ENCODE measurements around the gene CPLX3. TPM values are rescaled to one million over a fixed set of nuclear protein-coding genes. Genes with fewer than 3 reads are reported as not detected.
A peak's percentile ranks its signal among the peaks of the same experiment; 100 is the strongest.

CPLX3 gene
- total RNA-seq, 4 donors from 2014 or later = not detected

DNA sequence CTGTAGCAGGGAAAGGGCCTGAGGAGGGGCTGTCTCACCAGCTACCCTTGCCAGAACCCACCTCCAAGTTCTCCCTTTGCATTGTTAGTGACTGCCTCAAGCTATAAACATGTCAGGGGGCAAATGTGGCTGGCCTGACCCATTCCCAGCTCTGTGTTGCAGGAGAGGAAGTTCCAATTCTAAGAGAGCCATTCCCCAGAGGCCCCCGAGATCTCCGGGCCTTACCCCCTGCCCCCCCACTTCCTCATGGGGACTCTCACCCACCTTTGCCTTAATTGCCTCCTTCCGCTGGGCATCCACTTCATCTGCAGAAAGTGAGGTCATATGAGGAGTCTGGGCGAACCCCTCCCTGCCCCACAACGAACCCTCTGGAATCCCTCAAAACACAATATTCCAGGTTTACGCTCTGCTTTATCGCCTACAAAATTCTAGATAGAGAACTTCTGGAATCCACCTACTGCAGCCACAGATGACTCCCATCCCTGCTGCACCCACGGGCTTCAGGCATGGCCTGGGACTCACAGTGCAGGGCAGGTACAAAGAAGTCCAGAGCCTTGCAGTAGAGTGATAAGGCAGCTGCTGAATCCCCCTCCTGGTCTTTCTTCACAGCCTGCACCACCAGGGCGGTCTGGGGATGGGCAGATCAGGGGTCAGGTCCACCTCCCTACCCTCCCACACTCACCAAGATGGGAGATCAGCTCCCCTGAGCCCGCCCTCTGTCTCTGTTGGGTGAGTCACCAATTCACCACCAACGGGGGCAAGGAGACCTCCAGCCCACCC lies 12.5 kb downstream of the CPLX3 start:
- Histone ChIP-seq H3K9me3 (no peaks in the 10 kb centered on the region), H3K36me3 (peaks cover 0 to 38% (median 0%) of the 10 kb centered on the region in 3 donors)
- TF ChIP-seq POLR2A (IDR thresholded peaks at IDR 0.05) = no peak
- TF ChIP-seq, protein P1, sequence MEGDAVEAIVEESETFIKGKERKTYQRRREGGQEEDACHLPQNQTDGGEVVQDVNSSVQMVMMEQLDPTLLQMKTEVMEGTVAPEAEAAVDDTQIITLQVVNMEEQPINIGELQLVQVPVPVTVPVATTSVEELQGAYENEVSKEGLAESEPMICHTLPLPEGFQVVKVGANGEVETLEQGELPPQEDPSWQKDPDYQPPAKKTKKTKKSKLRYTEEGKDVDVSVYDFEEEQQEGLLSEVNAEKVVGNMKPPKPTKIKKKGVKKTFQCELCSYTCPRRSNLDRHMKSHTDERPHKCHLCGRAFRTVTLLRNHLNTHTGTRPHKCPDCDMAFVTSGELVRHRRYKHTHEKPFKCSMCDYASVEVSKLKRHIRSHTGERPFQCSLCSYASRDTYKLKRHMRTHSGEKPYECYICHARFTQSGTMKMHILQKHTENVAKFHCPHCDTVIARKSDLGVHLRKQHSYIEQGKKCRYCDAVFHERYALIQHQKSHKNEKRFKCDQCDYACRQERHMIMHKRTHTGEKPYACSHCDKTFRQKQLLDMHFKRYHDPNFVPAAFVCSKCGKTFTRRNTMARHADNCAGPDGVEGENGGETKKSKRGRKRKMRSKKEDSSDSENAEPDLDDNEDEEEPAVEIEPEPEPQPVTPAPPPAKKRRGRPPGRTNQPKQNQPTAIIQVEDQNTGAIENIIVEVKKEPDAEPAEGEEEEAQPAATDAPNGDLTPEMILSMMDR (IDR thresholded peaks at IDR 0.05) = no peak

DNA sequence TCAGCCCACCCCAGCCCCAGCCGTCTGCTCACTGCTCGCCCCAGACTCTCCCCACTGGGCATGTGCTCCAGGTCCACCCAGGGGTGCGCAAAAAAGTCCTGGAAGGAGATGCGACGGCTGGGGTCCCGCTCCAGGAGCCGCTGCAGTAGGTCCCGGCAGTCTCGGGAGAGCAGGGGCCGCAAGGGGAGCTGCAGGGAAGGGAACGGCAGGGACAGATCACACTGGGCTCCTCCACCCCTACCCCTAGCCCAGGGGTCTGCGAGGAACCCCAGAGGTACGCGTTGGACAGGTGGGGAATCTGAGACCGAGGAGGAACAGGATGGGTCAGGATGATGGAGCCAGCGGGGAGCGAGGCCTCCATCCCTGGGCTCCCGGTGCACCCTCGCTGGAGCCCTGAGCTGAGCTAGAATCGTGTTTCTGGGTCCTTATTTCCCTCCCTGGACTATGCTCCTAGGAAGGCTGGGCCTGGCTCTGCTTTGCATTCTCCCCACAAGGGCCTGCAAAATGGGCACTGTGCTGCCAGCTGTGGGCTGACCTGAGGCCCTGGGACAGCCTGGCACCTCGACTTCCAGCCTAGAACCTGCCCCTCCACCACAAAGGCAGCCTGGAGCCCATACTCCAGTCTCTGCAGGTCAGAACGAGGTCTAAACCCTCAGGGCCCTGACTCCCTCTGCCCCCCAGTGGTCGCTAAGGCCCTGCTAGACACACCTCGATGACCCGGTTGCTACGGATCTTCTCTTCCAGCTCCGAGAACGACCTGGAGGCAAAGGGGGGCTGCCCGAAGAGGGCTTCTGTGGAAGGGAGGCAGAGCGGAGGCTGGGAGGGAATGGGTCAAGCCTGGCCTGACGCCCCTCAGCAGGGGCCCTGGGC lies 13.3 kb downstream of the CPLX3 start:
- no peaks in the 10 kb centered on the region for H3K9me3 ChIP-seq
- DNase-seq = no peak
- no peak overlapping the region for H3K4me3 ChIP-seq
- TF ChIP-seq, protein P1 (IDR thresholded peaks at IDR 0.05) = peak in 2 of 6 experiments; percentile 11 to 26
- TF ChIP-seq POLR2A (IDR thresholded peaks at IDR 0.05) = no peak
- no peak overlapping the region for H3K27ac ChIP-seq
- H3K27me3 ChIP-seq = no peaks in the 10 kb centered on the region
- peaks cover 0 to 38% (median 0%) of the 10 kb centered on the region in 3 donors for H3K36me3 ChIP-seq
- peaks cover 0 to 30% (median 13%) of the 10 kb centered on the region in 4 donors for H3K4me1 ChIP-seq

More for the DNA sequence above, 12.5 kb downstream of the CPLX3 start:
- Histone ChIP-seq H3K27ac (no peak overlapping the region), H3K27me3 (no peaks in the 10 kb centered on the region), H3K4me3 (no peak overlapping the region), H3K4me1 (peaks cover 0 to 30% (median 12%) of the 10 kb centered on the region in 4 donors)
- no peak for DNase-seq

DNA sequence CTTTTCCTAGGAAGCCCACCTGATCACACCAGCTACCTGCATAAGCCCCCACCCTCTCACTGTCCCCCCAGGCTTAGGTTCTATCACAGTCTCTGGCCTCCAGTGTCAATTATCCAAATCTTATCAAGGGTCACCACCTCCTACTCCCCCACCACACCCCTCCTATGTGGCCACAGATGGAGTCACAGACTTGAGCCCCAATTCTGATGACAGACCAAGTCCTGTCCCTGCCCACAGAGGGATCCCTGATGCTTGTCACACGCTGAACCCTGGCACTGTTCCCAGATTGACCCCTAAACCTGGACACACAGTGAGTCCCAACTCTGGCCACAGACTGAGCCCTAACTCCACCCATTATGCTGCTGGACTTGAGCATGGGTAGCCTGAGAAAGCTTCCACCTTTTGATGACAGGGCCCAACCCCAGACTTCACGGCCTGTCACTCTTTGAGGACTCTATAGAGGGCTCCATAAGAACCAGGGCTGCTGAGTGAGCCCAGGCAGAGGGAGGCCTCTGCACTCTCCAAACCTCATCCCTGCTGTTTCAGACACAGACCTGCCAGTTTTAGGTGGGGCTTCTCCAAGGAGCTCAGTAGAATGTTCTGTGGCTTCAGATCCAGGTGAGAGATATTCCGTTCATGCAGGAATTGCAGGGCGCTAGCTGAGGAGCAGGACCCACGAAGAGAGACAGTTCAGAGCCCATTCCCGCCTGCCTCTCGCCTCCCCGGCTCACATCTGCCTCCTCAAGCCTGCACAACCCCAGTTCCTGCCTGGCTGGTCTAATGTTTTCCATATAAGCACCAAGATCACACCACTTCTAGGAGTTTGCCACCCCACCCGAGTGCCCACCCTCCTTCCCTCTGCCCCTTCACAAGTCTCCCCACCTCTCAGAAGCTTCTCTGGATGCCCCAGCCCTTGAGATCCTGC lies 14.7 kb downstream of the CPLX3 start:
- no peak for TF ChIP-seq POLR2A (IDR thresholded peaks at IDR 0.05)
- TF ChIP-seq, protein P1 (IDR thresholded peaks at IDR 0.05) = no peak
- H3K36me3 ChIP-seq = peaks cover 0 to 49% (median 0%) of the 10 kb centered on the region in 3 donors
- peaks cover 0 to 30% (median 15%) of the 10 kb centered on the region in 4 donors for H3K4me1 ChIP-seq
- H3K27ac ChIP-seq = peak overlapping the region in 2 of 4 donors; percentile 39 to 91
- no peaks in the 10 kb centered on the region for H3K27me3 ChIP-seq
- no peak for DNase-seq
- peak overlapping the region in 2 of 4 donors; percentile 79 to 86 for H3K4me3 ChIP-seq
- H3K9me3 ChIP-seq = no peaks in the 10 kb centered on the region

GRCh38 chr15:74841891-74842373 lies 15.5 kb downstream of the CPLX3 start:
- H3K9me3 ChIP-seq = no peaks in the 10 kb centered on the region
- no peak for TF ChIP-seq POLR2A (IDR thresholded peaks at IDR 0.05)
- TF ChIP-seq, protein P1 (IDR thresholded peaks at IDR 0.05) = no peak
- H3K4me1 ChIP-seq = peaks cover 0 to 30% (median 15%) of the 10 kb centered on the region in 4 donors
- H3K27me3 ChIP-seq = no peaks in the 10 kb centered on the region
- peak in 2 of 3 donors; percentile 66 to 77 for DNase-seq
- peak overlapping the region in 2 of 4 donors; percentile 79 to 86 for H3K4me3 ChIP-seq
- H3K27ac ChIP-seq = peak overlapping the region in 3 of 4 donors; percentile 77 to 91 (median 91)
- H3K36me3 ChIP-seq = peaks cover 0 to 41% (median 0%) of the 10 kb centered on the region in 3 donors
